GM23338 (cell line): ENCODE data around the gene FAM185A. TPM values are rescaled to one million over a fixed set of nuclear protein-coding genes. Genes with fewer than 3 reads are reported as not detected.

Experiments
- ATAC-seq: fragments of 200-7000 bp; cut with Tn5 transposase; 3 replicates; pipeline ENCODE4 v1.9.1; 2020
- DNase-seq: peaks from one replicate; pipeline ENCODE4 v3.0.0-alpha.2; 2015; ENCODE audit warnings: low spot score
- H2AFZ ChIP-seq: fragments of 200-600 bp; sonication (generic); 2 replicates; pipeline ENCODE4 v1.8.0; 2016; ENCODE audit warnings: antibody characterized with exemption, mild to moderate bottlenecking, moderate library complexity
- H3F3A ChIP-seq: fragments of 200-600 bp; sonication (generic); replicated peaks from 2 replicates; pipeline ENCODE4 v1.8.0; 2017; ENCODE audit warnings: antibody characterized with exemption, mixed run types, low read depth
- H3K27ac ChIP-seq: fragments of 200-600 bp; sonication (generic); 2 replicates; pipeline ENCODE4 v1.6.1; 2016; ENCODE audit warnings: low read depth
- H3K27me3 ChIP-seq: fragments of 200-600 bp; sonication (generic); 2 replicates; pipeline ENCODE4 v1.8.0; 2016; ENCODE audit warnings: mild to moderate bottlenecking, mixed run types, moderate library complexity; ENCODE audit not compliant: insufficient read depth
- H3K36me3 ChIP-seq: fragments of 200-600 bp; sonication (generic); 2 replicates; pipeline ENCODE4 v1.8.0; 2016; ENCODE audit warnings: mild to moderate bottlenecking; ENCODE audit not compliant: insufficient read depth
- H3K4me1 ChIP-seq: fragments of 200-600 bp; sonication (generic); 2 replicates; pipeline ENCODE4 v1.8.0; 2016; ENCODE audit warnings: mild to moderate bottlenecking, moderate library complexity; ENCODE audit not compliant: insufficient read depth
- H3K4me2 ChIP-seq: fragments of 200-600 bp; sonication (generic); 2 replicates; pipeline ENCODE4 v1.7.1; 2017; ENCODE audit warnings: mixed run types
- H3K4me3 ChIP-seq: fragments of 200-600 bp; sonication (generic); 2 replicates; pipeline ENCODE4 v1.6.1; 2016; ENCODE audit warnings: mixed run types
- H3K79me2 ChIP-seq: fragments of 200-600 bp; sonication (generic); replicated peaks from 2 replicates; pipeline ENCODE4 v1.8.0; 2017; ENCODE audit warnings: mild to moderate bottlenecking; ENCODE audit not compliant: insufficient read depth
- H3K9me2 ChIP-seq: fragments of 200-600 bp; sonication (generic); 2 replicates; pipeline ENCODE4 v1.8.0; 2017; ENCODE audit not compliant: insufficient read depth
- H4K20me1 ChIP-seq: fragments of 200-600 bp; sonication (generic); replicated peaks from 2 replicates; pipeline ENCODE4 v1.8.0; 2017; ENCODE audit warnings: mild to moderate bottlenecking; ENCODE audit not compliant: insufficient read depth
- H3K27ac Mint-ChIP-seq: 2 replicates; pipeline ENCODE4 v1.8.0; 2020; ENCODE audit warnings: inconsistent platforms, mild to moderate bottlenecking, moderate library complexity, mixed read lengths
- H3K27me3 Mint-ChIP-seq: 3 replicates; pipeline ENCODE4 v1.8.0; 2022; ENCODE audit warnings: low read depth, mild to moderate bottlenecking, moderate library complexity, mixed read lengths, inconsistent platforms; ENCODE audit not compliant: insufficient read depth, poor library complexity
- H3K36me3 Mint-ChIP-seq: 3 replicates; pipeline ENCODE4 v1.8.0; 2021; ENCODE audit warnings: low read depth, mild to moderate bottlenecking, inconsistent platforms, moderate library complexity, mixed read lengths
- H3K4me1 Mint-ChIP-seq: 3 replicates; pipeline ENCODE4 v1.8.0; 2020; ENCODE audit warnings: mild to moderate bottlenecking, inconsistent platforms, mixed read lengths
- H3K4me3 Mint-ChIP-seq: 3 replicates; pipeline ENCODE4 v1.8.0; 2021; ENCODE audit warnings: moderate library complexity, mild to moderate bottlenecking, inconsistent platforms, mixed read lengths
- H3K9me3 Mint-ChIP-seq: 3 replicates; pipeline ENCODE4 v1.8.0; 2020; ENCODE audit warnings: moderate library complexity, mild to moderate bottlenecking, inconsistent platforms, mixed read lengths
- CREB1 ChIP-seq: fragments of 250-450 bp; sonication (Bioruptor Pico); IDR thresholded peaks from 2 replicates; pipeline ENCODE4 v1.5.0; 2020; ENCODE audit warnings: low read depth, mild to moderate bottlenecking, moderate library complexity
- CTCF ChIP-seq, 2 experiments: fragments of 200-600 bp in 1 of 2; sonication (generic) in 1 of 2; conservative IDR thresholded peaks; 2 replicates each; pipeline versions ENCODE4 v1.5.1 to v1.6.1; 2016 to 2017; ENCODE audit warnings: antibody characterized with exemption in 2 of 2, low read depth in 2 of 2, mild to moderate bottlenecking in 2 of 2, moderate library complexity in 1 of 2
- EZH2 ChIP-seq: fragments of 200-600 bp; sonication (generic); IDR thresholded peaks from one replicate; pipeline ENCODE4 v1.8.0; 2017; ENCODE audit warnings: antibody characterized with exemption, mild to moderate bottlenecking, low read depth; ENCODE audit not compliant: unreplicated experiment
- EZH2phosphoT487 ChIP-seq: fragments of 200-600 bp; sonication (generic); IDR thresholded peaks from one replicate; pipeline ENCODE4 v1.8.1; 2018; ENCODE audit warnings: antibody characterized with exemption; ENCODE audit not compliant: unreplicated experiment
- JUNB ChIP-seq: IDR thresholded peaks from one replicate; pipeline ENCODE4 v1.6.1; 2016; ENCODE audit warnings: antibody characterized with exemption; ENCODE audit not compliant: unreplicated experiment
- NANOG ChIP-seq: IDR thresholded peaks from 2 replicates; pipeline ENCODE4 v1.6.1; 2016; ENCODE audit warnings: antibody characterized with exemption, borderline replicate concordance
- POLR2AphosphoS5 ChIP-seq: IDR thresholded peaks from 2 replicates; pipeline ENCODE4 v1.6.1; 2016; ENCODE audit warnings: antibody characterized with exemption, low read depth
- STAT1 ChIP-seq: IDR thresholded peaks from one replicate; pipeline ENCODE4 v1.6.1; 2016; ENCODE audit warnings: antibody characterized with exemption; ENCODE audit not compliant: unreplicated experiment
- ZNF114 ChIP-seq: fragments of 250-450 bp; sonication (Bioruptor Pico); IDR thresholded peaks from 2 replicates; pipeline ENCODE4 v1.5.0; 2020; ENCODE audit warnings: mild to moderate bottlenecking, moderate library complexity
- ZNF331 ChIP-seq: fragments of 250-450 bp; sonication (Bioruptor Pico); IDR thresholded peaks from 2 replicates; pipeline ENCODE4 v1.5.0; 2020; ENCODE audit warnings: low read depth, mild to moderate bottlenecking, moderate library complexity
- ZNF462 ChIP-seq: fragments of 250-450 bp; sonication (Bioruptor Pico); IDR thresholded peaks from 2 replicates; pipeline ENCODE4 v1.5.0; 2020; ENCODE audit warnings: mild to moderate bottlenecking, moderate library complexity
- polyA plus RNA-seq: library from polyadenylated mRNA; unstranded; fragments of >200 nt; fragmentation: Nextera tagmentation; extraction: Ambion mirVana; gene quantifications from 2 replicates; pipeline ENCODE4 v1.2.1, GENCODE V29; 2016
- total RNA-seq: library from RNA; depleted of rRNA; stranded (reverse); fragments of >200 nt; shearing (Covaris generic); gene quantifications from 2 replicates; pipeline ENCODE4 v1.2.3, GENCODE V29; 2014
- TF ChIP-seq, protein P1 (sequence below): IDR thresholded peaks from 2 replicates; pipeline ENCODE4 v1.6.1; 2016; ENCODE audit warnings: antibody characterized with exemption
- TF ChIP-seq, protein P2 (sequence below): IDR thresholded peaks from one replicate; pipeline ENCODE4 v1.6.1; 2018; ENCODE audit warnings: antibody characterized with exemption; ENCODE audit not compliant: unreplicated experiment

The FAM185A gene
- total and polyA plus RNA-seq, 2 experiments from 2014 or later: 5.7 to 11.7 TPM

DNA sequence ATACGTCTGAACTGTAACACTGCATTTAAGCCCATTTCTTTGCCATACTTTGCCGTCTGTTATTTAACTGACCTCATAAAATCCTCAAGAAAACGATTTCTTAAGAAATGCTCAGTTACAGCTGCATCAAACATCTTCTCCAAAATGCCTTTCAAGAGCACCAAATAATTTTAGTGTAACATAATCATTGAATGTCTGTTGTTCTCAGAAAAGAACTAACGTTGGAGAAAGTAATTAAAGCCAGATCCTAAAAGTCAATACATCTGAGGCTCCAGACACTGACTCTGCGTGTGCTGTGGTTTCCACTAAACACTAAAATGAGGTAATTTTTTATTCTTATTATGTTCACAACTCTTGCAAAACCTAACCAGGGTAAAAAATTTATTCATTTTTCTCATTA, 100.3 kb downstream of the FAM185A start:
- H3K9me2 ChIP-seq: no peaks in the 10 kb centered on the region
- 0 out of 3 replicates have a peak, but pooled peaks cover 3% of the 10 kb centered on the region for H3K36me3 Mint-ChIP-seq
- no peak overlapping the region for H3K4me2 ChIP-seq
- no peaks in the 10 kb centered on the region for H3F3A ChIP-seq
- no peak overlapping the region for H3K4me3 ChIP-seq
- H3K27me3 ChIP-seq: no peaks in the 10 kb centered on the region
- H3K27ac Mint-ChIP-seq: no peak overlapping the region
- no peaks in the 10 kb centered on the region for H4K20me1 ChIP-seq
- no peak overlapping the region for H2AFZ ChIP-seq
- TF ChIP-seq CTCF (conservative IDR thresholded peaks at IDR 0.05; ENCODE audit: low read depth in 2 of 2): no peak
- no peak for TF ChIP-seq STAT1
- TF ChIP-seq ZNF462 (CRISPR knock-in tag): no peak
- TF ChIP-seq EZH2: no peak
- no peak for TF ChIP-seq ZNF114 (CRISPR knock-in tag)
- TF ChIP-seq, protein P1, sequence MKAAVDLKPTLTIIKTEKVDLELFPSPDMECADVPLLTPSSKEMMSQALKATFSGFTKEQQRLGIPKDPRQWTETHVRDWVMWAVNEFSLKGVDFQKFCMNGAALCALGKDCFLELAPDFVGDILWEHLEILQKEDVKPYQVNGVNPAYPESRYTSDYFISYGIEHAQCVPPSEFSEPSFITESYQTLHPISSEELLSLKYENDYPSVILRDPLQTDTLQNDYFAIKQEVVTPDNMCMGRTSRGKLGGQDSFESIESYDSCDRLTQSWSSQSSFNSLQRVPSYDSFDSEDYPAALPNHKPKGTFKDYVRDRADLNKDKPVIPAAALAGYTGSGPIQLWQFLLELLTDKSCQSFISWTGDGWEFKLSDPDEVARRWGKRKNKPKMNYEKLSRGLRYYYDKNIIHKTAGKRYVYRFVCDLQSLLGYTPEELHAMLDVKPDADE: no peak
- TF ChIP-seq, protein P2, sequence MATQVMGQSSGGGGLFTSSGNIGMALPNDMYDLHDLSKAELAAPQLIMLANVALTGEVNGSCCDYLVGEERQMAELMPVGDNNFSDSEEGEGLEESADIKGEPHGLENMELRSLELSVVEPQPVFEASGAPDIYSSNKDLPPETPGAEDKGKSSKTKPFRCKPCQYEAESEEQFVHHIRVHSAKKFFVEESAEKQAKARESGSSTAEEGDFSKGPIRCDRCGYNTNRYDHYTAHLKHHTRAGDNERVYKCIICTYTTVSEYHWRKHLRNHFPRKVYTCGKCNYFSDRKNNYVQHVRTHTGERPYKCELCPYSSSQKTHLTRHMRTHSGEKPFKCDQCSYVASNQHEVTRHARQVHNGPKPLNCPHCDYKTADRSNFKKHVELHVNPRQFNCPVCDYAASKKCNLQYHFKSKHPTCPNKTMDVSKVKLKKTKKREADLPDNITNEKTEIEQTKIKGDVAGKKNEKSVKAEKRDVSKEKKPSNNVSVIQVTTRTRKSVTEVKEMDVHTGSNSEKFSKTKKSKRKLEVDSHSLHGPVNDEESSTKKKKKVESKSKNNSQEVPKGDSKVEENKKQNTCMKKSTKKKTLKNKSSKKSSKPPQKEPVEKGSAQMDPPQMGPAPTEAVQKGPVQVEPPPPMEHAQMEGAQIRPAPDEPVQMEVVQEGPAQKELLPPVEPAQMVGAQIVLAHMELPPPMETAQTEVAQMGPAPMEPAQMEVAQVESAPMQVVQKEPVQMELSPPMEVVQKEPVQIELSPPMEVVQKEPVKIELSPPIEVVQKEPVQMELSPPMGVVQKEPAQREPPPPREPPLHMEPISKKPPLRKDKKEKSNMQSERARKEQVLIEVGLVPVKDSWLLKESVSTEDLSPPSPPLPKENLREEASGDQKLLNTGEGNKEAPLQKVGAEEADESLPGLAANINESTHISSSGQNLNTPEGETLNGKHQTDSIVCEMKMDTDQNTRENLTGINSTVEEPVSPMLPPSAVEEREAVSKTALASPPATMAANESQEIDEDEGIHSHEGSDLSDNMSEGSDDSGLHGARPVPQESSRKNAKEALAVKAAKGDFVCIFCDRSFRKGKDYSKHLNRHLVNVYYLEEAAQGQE: no peak
- no peak for TF ChIP-seq ZNF331
- TF ChIP-seq NANOG: no peak
- TF ChIP-seq JUNB: no peak
- no peak for TF ChIP-seq CREB1 (CRISPR knock-in tag)
- no peak for TF ChIP-seq EZH2phosphoT487
- no peak for TF ChIP-seq POLR2AphosphoS5
- DNase-seq (no peak), ATAC-seq (no peak)
- no peaks in the 10 kb centered on the region for H3K9me3 Mint-ChIP-seq
- H3K36me3 ChIP-seq: no peaks in the 10 kb centered on the region
- no peak overlapping the region for H3K27ac ChIP-seq
- no peaks in the 10 kb centered on the region for H3K4me1 Mint-ChIP-seq
- no peaks in the 10 kb centered on the region for H3K27me3 Mint-ChIP-seq
- H3K79me2 ChIP-seq: no peaks in the 10 kb centered on the region
- H3K4me1 ChIP-seq: no peaks in the 10 kb centered on the region
- no peak overlapping the region for H3K4me3 Mint-ChIP-seq
